ENCODE results near the gene CATSPERD.

CATSPERD gene

GRCh38 chr19:5751709-5752108 lies 31.3 kb downstream of the CATSPERD start:
- no peak for ATAC-seq (ENCODE audit: low read depth)
- no peak for TF ChIP-seq CTCF (IDR thresholded peaks at IDR 0.05; ENCODE audit: poor library complexity, severe bottlenecking)
- no peaks in the 10 kb centered on the region for H3K9me3 ChIP-seq (ENCODE audit: severe bottlenecking)
- H3K27ac ChIP-seq (ENCODE audit: poor library complexity, severe bottlenecking): no peak overlapping the region
- H3K4me3 ChIP-seq (ENCODE audit: severe bottlenecking): no peak overlapping the region
- H3K27me3 ChIP-seq (ENCODE audit: insufficient read depth, poor library complexity, severe bottlenecking): no peaks in the 10 kb centered on the region
- DNase-seq (ENCODE audit: low spot score): no peak
- H3K36me3 ChIP-seq (ENCODE audit: low read depth): no peaks in the 10 kb centered on the region
- H3K4me1 ChIP-seq (ENCODE audit: insufficient read depth, poor library complexity, severe bottlenecking): no peaks in the 10 kb centered on the region

- no peaks in the 10 kb centered on the region for H3K36me3 ChIP-seq (ENCODE audit: low read depth)
- no peak overlapping the region for H3K4me3 ChIP-seq (ENCODE audit: severe bottlenecking)
- no peak for ATAC-seq (ENCODE audit: low read depth)
- no peak for DNase-seq (ENCODE audit: low spot score)
- H3K27ac ChIP-seq (ENCODE audit: poor library complexity, severe bottlenecking): no peak overlapping the region
- no peaks in the 10 kb centered on the region for H3K9me3 ChIP-seq (ENCODE audit: severe bottlenecking)
- no peaks in the 10 kb centered on the region for H3K4me1 ChIP-seq (ENCODE audit: insufficient read depth, poor library complexity, severe bottlenecking)
- no peak for TF ChIP-seq CTCF (IDR thresholded peaks at IDR 0.05; ENCODE audit: poor library complexity, severe bottlenecking)
- no peaks in the 10 kb centered on the region for H3K27me3 ChIP-seq (ENCODE audit: insufficient read depth, poor library complexity, severe bottlenecking)
Measured at GRCh38 chr19:5753743-5754142, 33.3 kb downstream of the CATSPERD start.

GRCh38 chr19:5762608-5763217 lies 42.3 kb downstream of the CATSPERD start:
- ATAC-seq (ENCODE audit: low read depth) (no peak), DNase-seq (ENCODE audit: low spot score) (no peak)
- Histone ChIP-seq H3K27me3 (ENCODE audit: insufficient read depth, poor library complexity, severe bottlenecking) (no peaks in the 10 kb centered on the region), H3K9me3 (ENCODE audit: severe bottlenecking) (no peaks in the 10 kb centered on the region), H3K36me3 (ENCODE audit: low read depth) (no peaks in the 10 kb centered on the region), H3K27ac (ENCODE audit: poor library complexity, severe bottlenecking) (no peak overlapping the region), H3K4me3 (ENCODE audit: severe bottlenecking) (no peak overlapping the region), H3K4me1 (ENCODE audit: insufficient read depth, poor library complexity, severe bottlenecking) (no peaks in the 10 kb centered on the region)
- TF ChIP-seq CTCF (IDR thresholded peaks at IDR 0.05; ENCODE audit: poor library complexity, severe bottlenecking): no peak

GRCh38 chr19:5765220-5765619 lies 44.8 kb downstream of the CATSPERD start:
- no peak for TF ChIP-seq CTCF (IDR thresholded peaks at IDR 0.05; ENCODE audit: poor library complexity, severe bottlenecking)
- DNase-seq (ENCODE audit: low spot score) (no peak), ATAC-seq (ENCODE audit: low read depth) (no peak)
- Histone ChIP-seq H3K27ac (ENCODE audit: poor library complexity, severe bottlenecking) (no peak overlapping the region), H3K4me3 (ENCODE audit: severe bottlenecking) (no peak overlapping the region), H3K36me3 (ENCODE audit: low read depth) (no peaks in the 10 kb centered on the region), H3K4me1 (ENCODE audit: insufficient read depth, poor library complexity, severe bottlenecking) (no peaks in the 10 kb centered on the region), H3K9me3 (ENCODE audit: severe bottlenecking) (no peaks in the 10 kb centered on the region), H3K27me3 (ENCODE audit: insufficient read depth, poor library complexity, severe bottlenecking) (no peaks in the 10 kb centered on the region)

- no peaks in the 10 kb centered on the region for H3K27me3 ChIP-seq (ENCODE audit: insufficient read depth, poor library complexity, severe bottlenecking)
- no peak for TF ChIP-seq CTCF (IDR thresholded peaks at IDR 0.05; ENCODE audit: poor library complexity, severe bottlenecking)
- no peaks in the 10 kb centered on the region for H3K4me1 ChIP-seq (ENCODE audit: insufficient read depth, poor library complexity, severe bottlenecking)
- H3K9me3 ChIP-seq (ENCODE audit: severe bottlenecking): no peaks in the 10 kb centered on the region
- ATAC-seq (ENCODE audit: low read depth) (no peak), DNase-seq (ENCODE audit: low spot score) (no peak)
- H3K4me3 ChIP-seq (ENCODE audit: severe bottlenecking): no peak overlapping the region
- no peaks in the 10 kb centered on the region for H3K36me3 ChIP-seq (ENCODE audit: low read depth)
- no peak overlapping the region for H3K27ac ChIP-seq (ENCODE audit: poor library complexity, severe bottlenecking)
Measured at GRCh38 chr19:5767949-5768348, 47.5 kb downstream of the CATSPERD start.
